GM21390 (cell line): ENCODE measurements around the gene ADAP1.
A peak's percentile ranks its signal among the peaks of the same experiment; 100 is the strongest.

Source experiments
- ATAC-seq: cut with Tn5 transposase; IDR thresholded peaks from one replicate; pipeline ENCODE4 v1.9.1; 2021; ENCODE audit not compliant: unreplicated experiment

Gene ADAP1

DNA sequence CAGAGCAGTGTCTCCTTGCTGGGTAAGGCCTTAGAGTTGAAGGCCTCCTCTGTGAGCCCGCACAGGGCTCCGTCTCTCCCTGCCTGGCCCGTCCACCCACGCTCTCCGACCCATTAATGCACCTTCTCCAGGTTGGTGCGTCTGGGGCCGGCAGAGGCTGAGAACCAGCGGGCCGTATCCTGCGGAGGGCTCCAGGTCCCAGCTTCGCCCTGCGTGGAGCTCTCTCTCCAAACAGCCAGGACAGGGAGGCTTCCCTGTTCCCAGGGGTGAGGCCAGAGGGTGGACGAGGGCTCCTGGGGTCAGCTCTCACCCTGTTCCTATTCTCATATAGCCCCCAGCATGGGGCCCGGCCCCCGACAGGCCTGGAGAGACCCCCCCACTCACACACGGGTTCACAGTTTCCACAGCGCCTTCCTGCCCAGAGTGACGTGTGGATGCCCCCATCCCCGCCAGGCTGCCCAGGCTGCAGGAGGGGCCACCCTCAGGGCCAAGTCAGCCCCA, 43.5 kb downstream of the ADAP1 start:
- ATAC-seq = no peak

DNA sequence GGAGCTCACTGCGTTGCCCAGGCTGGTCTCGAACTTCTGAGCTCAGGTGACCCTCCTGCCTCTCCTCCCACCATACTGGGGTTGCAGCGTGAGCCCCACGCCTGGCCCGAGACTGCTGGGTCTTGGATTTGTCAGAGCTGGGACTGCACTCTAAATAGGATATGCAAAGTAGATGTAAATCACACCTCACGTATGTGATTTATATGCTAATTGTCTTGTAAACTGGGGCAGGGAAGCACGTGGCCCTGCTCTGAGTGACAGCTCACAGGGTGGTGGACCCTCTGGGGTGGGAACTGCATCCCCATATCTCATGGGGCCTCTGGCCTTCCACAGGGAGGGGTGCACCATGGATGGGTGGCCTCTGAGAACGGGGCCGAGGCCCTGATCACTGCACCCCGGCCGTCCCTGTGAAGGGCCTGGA, 44.0 kb downstream of the ADAP1 start:
- no peak for ATAC-seq

DNA sequence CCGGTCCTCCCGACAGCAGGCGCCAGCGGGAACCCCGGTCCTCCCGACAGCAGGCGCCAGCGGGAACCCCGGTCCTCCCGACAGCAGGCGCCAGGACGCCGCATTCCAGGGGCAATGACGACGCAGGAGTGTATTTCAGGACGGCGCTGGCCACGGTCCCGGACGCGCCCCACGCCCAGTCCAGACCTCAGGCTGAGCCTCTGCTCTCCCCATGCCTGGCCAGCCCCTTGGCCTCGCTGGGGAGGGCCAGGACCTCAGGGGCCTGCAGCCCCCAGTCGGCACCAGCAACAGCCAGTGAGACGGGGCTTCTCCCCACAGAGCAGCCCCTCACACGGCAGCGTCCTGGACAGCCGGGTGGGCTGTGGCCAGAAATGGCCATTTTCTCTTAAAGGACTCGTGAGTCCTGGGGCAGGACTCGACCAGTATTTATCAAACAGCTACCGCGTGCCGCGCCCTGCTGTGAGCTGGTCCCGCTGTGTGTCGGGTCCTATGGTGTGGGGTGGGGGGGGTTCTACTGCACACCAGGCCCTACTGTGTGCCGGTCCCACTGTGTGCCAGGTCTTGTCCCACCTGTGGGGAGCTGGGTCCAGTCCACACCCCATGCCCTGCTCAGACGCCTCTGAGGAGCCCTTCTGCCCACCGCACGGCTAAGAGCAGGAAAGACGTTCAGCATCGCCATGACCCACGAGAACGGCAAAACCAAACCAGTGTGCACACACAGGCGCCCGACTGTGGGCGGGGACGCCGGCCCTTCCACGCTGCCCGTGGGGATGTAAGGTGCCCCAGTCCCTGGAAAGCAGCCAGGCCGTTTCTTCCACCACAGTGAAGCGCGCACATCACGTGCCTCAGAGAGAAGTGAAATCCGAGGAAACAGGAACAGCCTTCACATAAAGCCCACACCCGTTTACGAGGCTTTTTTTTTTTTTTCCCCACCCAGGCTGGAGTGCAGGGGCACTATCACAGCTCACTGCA, 44.8 kb downstream of the ADAP1 start:
- no peak for ATAC-seq

DNA sequence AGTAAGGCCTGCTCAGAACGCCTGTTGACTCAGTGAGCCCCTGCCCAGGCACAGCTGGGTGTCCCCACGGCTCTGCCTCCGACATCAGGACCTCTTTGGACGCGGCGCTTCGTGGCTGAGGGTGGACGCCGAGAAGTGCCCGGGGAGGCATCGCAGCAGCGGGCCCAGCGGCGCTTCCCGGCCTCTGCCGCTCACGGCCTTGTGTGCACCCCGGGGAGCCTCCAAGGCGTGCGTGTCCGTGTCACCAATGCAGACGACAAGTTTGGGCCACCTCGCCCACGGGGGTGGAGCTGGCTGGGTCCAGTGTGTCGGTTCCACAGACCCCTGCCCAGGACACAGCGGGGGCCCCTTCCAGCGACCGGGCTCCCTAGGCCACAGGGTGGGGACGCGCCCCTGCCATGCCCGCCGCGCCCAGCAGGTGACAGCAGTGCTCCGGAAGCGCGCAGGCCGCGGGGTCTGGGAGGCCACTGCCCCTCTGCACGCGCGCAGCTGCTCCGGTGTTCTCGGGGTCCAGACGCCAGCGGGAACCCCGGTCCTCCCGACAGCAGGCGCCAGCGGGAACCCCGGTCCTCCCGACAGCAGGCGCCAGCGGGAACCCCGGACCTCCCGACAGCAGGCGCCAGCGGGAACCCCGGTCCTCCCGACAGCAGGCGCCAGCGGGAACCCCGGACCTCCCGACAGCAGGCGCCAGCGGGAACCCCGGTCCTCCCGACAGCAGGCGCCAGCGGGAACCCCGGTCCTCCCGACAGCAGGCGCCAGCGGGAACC, 45.7 kb downstream of the ADAP1 start:
- peak; percentile 70 for ATAC-seq

DNA sequence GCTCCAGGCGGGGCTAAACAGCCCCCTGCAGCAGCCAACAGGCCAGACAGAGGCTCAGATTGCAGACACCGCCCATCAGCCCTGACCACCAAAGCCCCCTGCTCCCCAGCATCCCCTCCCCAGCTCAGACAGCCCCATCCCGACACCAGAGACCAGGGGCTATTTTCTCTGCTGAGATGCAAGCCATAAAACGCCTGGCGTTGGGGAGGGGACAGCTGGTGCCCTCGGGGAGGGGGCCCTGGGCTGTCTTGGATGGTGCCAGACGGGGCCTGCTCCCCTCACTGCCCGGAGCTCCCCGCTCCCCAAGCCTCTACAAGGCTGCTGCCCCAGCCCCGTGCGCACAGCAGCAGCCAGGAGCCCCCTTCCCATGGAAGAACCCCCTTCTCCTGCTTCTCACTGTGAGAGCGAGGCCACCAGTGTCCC, 46.3 kb downstream of the ADAP1 start:
- ATAC-seq = no peak

DNA sequence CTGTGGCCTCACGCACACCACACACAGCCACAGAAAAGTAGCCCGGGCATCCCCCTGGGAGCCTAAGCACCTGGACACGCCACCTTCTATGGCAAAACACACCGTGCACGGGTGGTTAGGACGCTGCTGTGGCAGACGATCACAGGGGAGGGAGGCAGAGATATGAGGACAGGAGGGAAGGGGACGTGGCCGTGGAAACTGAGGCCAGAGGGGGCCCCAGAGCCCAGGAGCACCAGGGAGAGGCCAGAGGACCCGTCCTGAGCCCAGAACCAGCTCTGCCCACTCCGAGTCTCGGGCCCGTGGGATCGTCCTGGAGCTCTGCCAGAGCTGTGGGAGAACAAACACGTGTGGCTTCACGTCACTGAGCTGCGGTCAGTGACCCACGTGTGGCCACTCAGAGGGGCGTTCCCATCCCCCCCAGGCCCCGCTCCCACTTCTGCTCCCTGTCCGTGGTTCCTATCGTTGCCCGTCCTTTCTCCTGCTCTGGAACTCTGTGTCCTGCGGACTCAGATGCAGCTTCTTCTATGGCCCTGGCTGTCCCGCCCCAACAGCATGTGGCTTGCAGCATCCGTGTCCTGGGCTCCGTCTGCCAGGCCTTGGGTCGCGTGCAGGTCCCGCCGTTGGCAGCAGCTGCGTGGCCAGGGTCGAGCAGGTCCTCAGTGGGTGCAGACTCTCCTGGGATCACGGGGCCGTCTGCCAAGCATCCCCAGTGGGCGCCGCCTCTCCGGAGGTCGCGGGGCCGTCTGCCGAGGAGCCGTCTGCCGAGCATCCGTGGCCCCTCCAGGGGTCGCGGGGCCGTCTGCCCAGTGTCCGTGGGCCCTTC, 47.1 kb downstream of the ADAP1 start:
- ATAC-seq = no peak

DNA sequence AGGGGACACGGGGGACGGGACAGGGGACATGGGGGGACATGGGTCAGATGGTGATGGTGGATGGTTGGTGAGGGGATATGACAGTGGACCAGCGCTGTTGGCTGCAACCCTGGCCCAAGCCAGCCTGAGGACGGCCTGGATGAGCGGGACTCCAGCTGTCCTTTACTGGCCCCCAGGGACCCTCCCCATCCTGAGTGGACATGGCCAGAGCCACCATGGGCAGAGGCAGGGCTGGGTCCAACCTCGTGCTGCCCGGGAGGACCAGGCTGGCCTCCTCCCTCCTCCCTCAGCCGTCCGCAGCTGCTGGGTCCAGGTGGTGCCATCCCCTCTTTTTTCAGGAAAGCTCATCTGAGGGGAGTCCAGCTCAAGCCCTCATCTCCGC, 47.7 kb downstream of the ADAP1 start:
- no peak for ATAC-seq

DNA sequence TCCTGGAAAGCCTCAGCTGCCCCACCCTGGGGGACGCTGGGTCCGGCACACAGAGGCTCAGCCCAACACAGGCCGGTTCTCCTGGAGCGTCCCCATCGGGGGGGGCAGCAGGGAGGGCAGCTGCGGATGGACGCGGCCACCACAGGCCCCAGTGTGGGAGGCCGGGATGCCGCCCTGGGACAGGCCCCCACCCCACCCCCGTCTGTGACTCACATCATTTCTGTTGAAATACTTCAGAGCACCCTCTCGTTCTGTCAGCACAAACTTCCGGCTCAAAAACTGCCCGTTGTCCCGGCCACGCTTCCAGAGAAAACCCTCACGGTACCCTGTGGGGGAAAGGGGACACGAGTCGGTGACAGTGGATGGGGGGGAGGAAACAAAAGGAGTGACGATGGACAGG, 49.6 kb downstream of the ADAP1 start:
- ATAC-seq = no peak

DNA sequence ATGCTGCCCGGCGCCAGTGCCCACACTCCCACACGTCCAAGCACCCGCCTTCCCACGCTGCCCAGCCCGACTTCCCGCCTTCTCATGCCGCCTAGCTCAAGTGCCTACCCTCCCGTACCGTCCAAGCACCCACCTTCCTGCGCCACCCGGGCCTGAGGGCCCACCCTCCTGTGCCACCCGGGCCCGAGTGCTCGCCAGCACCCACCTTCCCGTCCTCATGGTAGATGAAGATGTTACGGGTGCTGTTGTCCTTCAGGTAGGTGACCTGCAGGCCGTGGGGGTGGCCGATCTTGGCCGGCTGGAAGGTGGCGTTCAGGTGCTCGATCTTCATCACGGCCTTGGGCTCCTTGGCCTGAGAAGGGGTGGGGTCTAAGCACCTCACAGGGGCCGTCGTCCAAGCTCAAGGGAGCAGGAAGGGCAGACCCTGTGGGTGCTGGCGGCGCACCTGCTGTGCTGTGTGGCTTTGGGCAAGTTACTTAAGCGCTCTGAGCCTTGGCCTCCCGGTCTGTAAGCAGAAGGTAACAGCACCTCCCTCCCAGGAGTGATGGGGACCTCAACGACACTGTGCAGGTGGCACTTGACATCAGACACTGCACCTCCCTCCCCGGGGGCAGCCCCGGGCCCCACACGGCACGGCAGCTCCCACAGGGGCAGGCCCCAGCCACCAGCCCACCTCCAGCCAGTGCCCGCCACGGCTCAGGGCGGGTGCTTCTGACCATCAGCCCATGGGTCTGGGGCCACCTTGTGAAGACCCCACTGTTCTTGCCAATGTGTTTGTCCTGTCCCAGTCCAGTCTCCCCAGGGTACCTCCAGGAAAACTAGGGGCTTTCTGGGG, 50.3 kb downstream of the ADAP1 start:
- ATAC-seq = no peak

DNA sequence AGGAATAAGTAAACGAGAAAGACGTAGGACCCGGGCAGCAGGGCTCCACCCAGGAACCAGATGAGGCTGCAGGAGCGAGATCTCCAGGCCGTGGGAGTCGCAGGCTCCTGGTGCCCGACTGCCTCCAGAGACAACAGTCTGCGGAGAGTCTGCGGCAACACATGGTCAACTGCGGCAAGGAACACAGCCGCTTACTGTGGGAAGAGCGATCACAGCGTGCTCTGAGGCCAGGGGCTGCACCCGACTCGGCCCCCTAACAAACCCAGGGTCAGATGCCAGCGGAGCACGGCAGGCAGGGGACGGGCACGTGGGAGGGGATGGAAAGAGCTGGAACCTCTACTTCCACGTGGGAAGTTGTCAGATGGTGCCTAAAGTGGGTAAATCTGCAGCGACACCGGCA, 51.5 kb downstream of the ADAP1 start:
- no peak for ATAC-seq

DNA sequence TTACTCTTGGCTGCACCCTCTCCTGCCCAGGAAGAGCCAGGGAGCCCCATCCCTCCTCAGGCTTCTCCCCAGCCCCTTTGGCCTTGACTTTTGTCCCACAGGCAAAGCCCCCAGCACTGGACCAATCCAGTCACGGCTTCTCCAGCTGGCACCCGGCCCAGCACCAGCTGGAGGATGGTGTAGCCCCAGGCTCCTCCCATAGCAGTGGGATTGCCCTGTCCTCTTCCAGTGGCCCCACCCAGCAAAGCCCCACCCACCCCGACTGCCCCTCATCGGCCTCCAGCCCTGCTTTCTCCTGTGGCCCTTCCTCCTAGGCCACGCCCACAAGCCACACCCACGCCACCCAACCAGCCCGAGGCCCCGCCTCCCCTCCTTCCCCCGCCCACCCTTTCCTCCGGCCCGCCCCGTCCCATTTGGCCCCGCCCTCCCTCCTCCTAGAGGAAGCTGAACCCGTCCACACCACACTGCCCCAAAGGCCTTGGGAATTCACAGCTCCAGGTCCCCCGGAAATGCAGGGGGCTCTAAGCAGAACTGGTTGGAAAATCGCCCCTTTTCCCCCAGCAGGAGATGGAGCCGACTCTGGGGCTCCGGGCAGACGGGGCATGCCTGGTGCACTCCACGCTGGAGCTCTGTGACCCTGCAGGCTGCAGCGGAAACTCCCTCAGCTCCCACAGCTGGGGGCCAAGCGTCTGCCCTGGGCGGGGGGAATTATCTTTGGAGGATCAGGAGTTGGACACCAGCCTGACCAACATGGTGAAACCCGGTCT, 52.9 kb downstream of the ADAP1 start:
- no peak for ATAC-seq

DNA sequence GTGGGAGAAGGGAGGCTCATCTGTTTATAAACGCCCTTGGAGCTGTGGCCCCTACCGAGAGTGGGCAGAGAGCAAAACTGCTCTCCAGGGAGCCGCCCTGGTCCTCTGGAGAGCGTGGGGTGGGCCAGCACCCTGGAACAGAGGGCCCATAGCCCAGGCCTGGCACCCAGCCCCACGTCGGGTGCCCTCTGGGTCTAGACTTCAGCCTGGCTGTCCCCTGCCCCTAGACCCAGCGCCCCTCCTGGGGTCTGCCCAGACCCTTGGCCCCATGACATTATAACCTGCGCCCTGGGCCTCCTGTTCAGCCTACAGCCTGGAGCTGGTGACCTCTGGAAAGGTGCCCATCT, 53.5 kb downstream of the ADAP1 start:
- no peak for ATAC-seq

DNA sequence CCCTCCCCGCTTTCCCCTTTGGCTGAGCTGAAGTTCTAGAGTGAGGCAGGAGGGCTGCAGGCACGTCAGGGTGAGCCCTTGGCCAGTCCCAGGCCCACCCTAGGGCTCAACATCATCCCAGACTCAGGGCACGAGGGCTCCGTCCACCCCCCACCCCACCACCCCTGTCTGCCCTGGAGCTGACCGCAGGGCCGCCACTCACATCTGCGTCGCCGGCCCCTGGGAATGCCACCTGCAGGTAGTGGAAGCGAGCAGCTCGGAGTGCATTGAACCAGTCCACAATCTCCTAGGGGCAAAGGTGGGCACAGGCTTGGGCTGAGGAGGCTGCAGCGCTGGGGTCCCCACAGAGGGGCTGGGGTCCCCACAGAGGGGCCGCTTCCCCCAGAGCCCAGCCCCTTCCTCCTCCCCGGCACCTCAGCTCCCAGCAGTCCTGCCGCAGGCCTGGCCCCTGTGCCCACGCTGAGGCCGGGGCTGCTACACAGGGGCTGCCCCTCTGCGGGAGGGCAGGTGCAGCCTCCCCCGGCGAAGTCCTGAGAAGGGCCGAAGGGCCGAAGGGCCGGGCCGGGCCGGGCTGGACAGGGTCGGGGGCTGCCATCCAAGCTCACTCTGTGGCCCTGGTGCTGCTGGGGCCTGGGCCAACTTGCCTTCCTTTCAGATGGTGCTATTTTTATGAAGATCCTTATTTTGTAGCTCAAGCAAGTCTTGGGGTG, 54.0 kb downstream of the ADAP1 start:
- no peak for ATAC-seq

DNA sequence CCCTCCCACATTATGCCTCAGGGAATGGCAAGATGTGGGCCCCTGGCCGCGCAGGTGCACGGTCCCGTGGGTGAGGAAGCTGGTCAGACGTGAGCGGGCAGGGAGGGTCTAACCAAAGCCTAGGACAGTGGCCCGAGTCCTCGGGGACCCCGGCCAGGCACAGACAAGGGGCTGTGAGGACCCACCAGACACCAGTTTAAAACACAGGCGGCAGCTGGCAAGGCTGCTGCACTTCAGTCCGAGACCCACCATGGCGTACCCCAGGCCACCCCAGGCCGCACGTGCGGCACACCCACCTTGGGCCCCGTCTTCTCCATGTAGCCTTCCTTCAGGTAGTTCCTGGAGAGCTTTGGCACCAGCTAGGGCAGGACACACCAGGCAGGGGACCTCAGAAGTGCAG, 54.7 kb downstream of the ADAP1 start:
- no peak for ATAC-seq

DNA sequence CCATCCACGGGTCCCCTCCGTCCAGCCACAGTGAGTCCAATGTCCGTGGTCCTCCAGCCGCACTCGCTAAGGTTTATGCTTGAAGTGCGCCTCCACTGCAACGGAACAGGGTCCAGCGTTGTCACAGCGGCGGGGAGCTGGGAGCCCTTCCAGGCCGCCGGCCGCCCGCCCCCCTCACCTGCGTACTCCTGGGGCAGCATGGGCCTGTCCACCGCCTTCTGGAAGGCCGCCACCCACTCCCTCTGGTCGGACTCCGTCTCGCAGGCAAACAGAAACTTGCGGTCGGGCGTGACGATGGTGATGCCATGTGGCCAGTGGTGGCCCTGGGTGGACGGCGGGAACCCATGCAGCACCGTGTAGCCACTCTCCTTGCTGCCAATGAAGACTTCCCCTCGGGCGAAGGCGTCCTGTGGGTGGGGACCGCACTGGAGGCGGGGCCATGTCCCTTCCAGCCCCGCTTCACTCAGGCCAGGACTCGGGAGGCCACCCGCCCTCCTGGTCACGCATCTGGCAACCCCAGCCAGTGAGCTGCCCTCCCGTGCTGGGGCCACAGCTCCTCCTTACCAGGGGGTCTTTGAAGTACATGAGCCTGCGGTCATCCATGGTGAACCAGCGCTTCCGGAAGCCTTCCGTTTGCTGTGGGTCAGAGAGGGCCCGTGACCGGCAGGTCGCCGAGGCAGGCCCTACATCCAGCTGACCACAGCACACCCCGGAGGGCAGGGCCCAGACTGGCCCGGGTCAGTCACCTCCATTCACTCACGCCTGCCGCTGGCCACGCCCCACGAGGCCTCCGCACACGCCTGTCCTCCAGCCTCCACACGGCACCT, 55.4 kb downstream of the ADAP1 start:
- no peak for ATAC-seq

DNA sequence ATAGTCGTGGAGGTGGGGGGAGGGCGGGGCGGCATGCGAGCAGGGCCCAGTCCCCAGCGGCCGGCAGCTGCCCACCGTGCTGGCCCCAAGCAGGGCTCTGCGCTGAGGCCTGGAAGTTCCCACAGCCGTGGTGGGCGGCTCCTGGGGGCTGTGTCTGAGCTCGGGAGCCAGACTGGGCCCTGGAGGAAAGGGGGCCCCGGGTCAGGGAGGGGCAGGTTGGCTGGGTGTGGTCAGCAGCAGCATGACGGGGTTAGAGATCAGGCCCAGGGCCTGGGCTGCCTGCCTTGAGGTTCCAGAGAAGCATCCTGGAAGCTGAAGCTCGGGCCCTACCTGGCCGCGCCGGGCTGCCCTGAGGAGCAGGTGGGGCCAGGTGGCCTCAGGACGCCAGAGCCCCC, 56.0 kb downstream of the ADAP1 start:
- ATAC-seq = no peak

DNA sequence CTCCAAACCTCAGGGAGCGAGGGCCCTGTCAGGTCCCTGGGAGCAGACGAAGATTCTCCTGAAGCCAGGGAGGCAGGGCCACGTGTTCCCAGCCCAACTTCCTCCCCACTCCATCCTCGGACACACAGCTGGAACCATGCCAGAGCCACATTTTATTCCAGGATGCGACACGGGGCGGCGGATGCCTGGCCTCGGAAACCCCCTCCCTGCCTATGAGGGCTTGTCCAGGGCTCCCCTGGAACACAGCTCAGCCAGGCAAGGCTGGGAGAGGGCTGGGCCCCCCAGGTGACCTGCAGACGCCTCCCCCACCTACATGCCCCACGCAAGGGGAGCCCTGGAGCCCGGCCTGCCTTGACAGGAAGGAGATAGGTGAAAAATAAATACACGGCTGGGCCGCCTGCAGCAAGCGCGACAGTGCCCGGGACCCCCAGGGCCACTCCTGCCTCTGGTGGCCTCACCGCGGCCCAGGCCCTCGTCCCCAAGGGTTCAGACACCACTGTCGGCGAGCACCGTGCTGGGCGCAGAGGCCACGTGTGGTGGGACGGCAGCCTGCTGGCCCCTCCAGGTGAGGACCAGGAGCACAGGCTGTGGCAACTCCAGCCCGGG, 56.6 kb downstream of the ADAP1 start:
- no peak for ATAC-seq

DNA sequence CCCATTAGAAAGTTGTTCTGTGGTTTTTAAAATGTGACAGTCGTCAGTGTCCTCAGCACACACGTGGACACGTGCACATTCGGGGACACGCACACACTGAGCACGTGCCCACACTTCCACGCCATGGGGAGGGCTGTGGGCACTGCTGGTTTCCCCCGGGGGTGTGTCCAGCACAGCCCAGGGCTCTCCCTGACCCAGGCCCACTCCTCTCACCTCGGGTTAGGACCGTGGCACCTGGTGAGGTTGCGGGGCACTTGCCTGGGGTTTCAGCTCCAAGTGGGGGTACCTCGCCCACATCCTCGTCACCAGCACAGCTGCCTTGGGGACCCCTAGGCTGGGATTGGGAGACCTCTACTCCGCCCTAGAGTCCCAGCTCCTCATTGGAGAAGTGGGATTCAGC, 57.4 kb downstream of the ADAP1 start:
- no peak for ATAC-seq
